ENCODE data around the gene IGFN1.

The IGFN1 gene

DNA sequence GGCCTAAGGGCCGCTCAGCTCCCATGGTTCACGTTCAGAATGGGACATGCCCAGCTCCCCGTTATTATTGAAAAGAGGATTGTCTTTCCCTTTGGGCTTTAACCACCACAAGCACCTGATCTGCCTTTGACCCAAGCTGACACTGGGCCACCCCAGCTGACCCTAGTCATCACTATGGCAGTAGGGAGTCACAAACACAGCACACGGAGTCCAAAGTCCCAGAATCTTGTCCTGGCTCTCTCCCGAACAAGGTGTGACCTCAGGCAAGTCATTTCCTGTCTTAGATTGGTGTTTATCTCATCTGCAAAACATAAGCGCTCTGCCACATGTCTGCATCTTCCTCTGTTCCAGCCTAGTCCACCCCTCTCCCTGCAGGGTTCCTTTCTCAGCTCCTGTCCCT lies 31.5 kb downstream of the IGFN1 start:
- no peak for DNase-seq (ENCODE audit: low read depth, low spot score)
- H3K27me3 ChIP-seq (ENCODE audit: insufficient read depth, insufficient read length), result peaks cover 2% of the 10 kb centered on the region
- H3K36me3 ChIP-seq (ENCODE audit: insufficient read depth, insufficient read length, low read length), result no peaks in the 10 kb centered on the region
- no peak overlapping the region for H3K4me3 ChIP-seq (ENCODE audit: insufficient read length, low read depth)
- H3K9me3 ChIP-seq (ENCODE audit: insufficient read depth, low read length), result no peaks in the 10 kb centered on the region
- H3K9ac ChIP-seq (ENCODE audit: insufficient read length, low read depth), result no peak overlapping the region
- TF ChIP-seq ZNF274 (IDR thresholded peaks at IDR 0.05; ENCODE audit: low read depth, low read length) (no peak), YY1 (IDR thresholded peaks at IDR 0.05; ENCODE audit: insufficient read depth, insufficient read length) (no peak), SUZ12 (IDR thresholded peaks at IDR 0.05; ENCODE audit: extremely low read depth, insufficient read depth, insufficient read length) (no peak)
- peaks cover 7% of the 10 kb centered on the region for H3K4me1 ChIP-seq (ENCODE audit: insufficient read depth, insufficient read length)

DNA sequence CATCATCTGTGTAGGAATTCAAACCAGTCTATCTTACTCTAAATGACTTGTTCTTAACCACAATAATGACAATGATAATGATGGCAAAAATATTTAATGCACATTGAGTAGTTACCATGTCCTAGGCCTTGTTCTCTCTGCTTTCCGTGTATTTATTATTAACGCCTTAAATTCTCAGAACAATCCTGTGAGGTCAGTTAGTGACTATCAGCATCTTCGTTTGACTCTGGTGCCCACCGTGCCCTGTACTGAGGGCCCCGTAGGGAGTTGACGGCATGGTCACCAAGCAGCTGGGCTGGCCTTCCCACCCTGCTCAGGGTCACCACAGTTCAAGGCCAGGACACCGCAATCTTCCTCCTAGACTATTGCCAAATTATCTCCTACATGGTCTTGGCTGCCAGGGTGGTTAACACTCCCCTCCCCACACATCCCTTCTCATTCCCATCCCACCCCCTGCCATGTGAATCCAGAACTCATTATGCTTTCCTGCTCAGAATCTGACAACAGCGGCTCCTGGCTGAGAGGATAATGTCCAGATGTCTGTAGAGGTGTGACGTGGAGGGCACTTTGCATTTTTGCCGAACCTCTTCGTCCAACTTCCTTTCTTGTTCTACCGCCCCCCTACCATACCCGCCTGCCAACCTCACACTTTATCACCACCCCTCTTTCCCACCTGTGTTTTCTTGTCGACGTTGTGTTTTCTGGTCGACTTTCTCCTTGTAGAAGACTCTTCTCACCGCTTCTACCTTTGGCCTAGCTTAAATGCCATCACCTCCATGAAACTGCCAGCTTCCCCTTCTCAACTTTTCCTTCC lies 33.4 kb downstream of the IGFN1 start:
- Histone ChIP-seq H3K4me3 (ENCODE audit: insufficient read length, low read depth) (no peak overlapping the region), H3K27me3 (ENCODE audit: insufficient read depth, insufficient read length) (no peaks in the 10 kb centered on the region), H3K4me1 (ENCODE audit: insufficient read depth, insufficient read length) (peaks cover 7% of the 10 kb centered on the region), H3K36me3 (ENCODE audit: insufficient read depth, insufficient read length, low read length) (no peaks in the 10 kb centered on the region), H3K9ac (ENCODE audit: insufficient read length, low read depth) (no peak overlapping the region), H3K9me3 (ENCODE audit: insufficient read depth, low read length) (no peaks in the 10 kb centered on the region)
- no peak for DNase-seq (ENCODE audit: low read depth, low spot score)
- no peak for TF ChIP-seq SUZ12 (IDR thresholded peaks at IDR 0.05; ENCODE audit: extremely low read depth, insufficient read depth, insufficient read length)

DNA sequence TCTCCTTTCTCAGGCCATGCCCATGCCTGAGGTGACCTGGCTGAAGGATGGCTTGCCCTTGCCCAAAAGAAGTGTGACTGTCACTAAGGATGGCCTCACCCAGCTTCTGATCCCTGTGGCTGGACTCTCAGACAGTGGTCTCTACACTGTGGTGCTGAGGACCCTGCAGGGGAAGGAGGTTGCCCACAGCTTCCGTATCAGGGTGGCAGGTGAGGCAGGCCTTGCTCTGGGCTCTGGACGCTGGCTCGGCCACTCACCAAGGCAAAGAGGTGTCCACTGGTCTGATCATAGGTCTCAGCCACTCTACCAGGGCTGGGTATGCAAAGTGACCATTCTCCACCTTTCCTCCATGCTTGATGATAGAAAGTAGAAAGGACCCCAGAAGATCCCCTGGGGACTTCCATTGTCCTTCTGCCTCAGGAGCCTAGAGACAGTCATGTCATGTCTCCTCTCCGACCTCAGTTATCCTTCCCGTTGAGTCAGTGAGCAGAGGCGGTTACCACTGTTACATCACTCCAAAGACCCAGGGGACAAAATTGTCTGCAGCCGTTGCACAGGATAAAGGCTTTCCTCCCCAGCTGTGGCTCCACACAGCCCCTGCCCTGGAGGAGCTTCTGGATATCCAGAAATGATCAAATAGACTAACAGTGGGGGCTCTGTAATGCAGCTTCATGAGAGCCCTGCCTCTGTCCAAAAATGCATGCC lies 34.2 kb downstream of the IGFN1 start:
- Histone ChIP-seq H3K4me3 (ENCODE audit: insufficient read length, low read depth) (no peak overlapping the region), H3K9ac (ENCODE audit: insufficient read length, low read depth) (no peak overlapping the region), H3K4me1 (ENCODE audit: insufficient read depth, insufficient read length) (peaks cover 10% of the 10 kb centered on the region), H3K9me3 (ENCODE audit: insufficient read depth, low read length) (no peaks in the 10 kb centered on the region), H3K27me3 (ENCODE audit: insufficient read depth, insufficient read length) (no peaks in the 10 kb centered on the region), H3K36me3 (ENCODE audit: insufficient read depth, insufficient read length, low read length) (no peaks in the 10 kb centered on the region)
- TF ChIP-seq ZNF274 (IDR thresholded peaks at IDR 0.05; ENCODE audit: low read depth, low read length) (no peak), YY1 (IDR thresholded peaks at IDR 0.05; ENCODE audit: insufficient read depth, insufficient read length) (no peak), SUZ12 (IDR thresholded peaks at IDR 0.05; ENCODE audit: extremely low read depth, insufficient read depth, insufficient read length) (no peak)
- DNase-seq (ENCODE audit: low read depth, low spot score), result no peak

DNA sequence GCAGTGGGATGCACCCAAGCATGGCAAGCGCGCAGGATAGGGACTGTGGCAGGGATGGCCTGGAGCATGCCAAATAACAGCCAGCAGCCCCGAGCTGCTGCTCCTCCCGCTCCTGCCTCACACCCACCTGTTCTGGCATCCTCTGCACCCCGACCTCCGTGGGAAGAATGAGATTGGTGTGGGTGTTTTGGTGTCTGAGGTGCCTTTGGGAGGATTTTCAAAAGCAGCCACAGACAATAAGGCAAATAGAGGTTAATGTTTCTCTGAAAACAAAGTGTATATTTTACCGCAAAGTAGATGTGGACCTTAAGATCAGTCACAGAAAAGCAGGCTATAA lies 35.5 kb downstream of the IGFN1 start:
- Histone ChIP-seq H3K27me3 (ENCODE audit: insufficient read depth, insufficient read length) (no peaks in the 10 kb centered on the region), H3K36me3 (ENCODE audit: insufficient read depth, insufficient read length, low read length) (no peaks in the 10 kb centered on the region), H3K9ac (ENCODE audit: insufficient read length, low read depth) (no peak overlapping the region), H3K4me3 (ENCODE audit: insufficient read length, low read depth) (no peak overlapping the region), H3K9me3 (ENCODE audit: insufficient read depth, low read length) (no peaks in the 10 kb centered on the region), H3K4me1 (ENCODE audit: insufficient read depth, insufficient read length) (peaks cover 13% of the 10 kb centered on the region)
- no peak for TF ChIP-seq SUZ12 (IDR thresholded peaks at IDR 0.05; ENCODE audit: extremely low read depth, insufficient read depth, insufficient read length)
- TF ChIP-seq ZNF274 (IDR thresholded peaks at IDR 0.05; ENCODE audit: low read depth, low read length), result no peak
- TF ChIP-seq YY1 (IDR thresholded peaks at IDR 0.05; ENCODE audit: insufficient read depth, insufficient read length), result no peak
- DNase-seq (ENCODE audit: low read depth, low spot score), result no peak

DNA sequence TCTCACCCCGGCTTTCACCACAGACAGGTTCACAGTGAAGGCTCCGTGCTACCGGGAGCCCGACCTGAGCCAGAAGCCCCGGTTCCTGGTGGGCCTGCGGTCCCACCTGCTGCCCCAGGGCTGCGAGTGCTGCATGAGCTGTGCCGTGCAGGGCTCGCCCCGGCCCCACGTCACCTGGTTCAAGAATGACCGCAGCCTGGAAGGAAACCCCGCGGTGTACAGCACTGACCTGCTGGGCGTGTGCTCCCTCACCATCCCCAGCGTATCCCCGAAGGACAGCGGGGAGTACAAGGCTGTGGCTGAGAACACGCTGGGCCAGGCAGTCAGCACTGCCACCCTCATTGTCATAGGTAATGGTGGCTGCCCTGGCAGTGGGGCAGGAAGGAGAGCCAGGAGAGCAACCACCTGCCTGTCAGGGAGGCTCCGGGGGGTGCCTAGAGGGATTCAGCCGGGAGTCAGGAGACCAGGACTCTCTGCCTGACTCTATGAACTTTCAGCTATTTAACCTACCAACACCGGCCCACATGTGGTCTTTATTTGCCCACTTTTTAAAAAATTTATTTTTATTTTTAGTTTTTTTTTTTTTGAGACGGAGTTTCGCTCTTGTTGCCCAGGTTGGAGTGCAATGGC lies 36.4 kb downstream of the IGFN1 start:
- Histone ChIP-seq H3K4me1 (ENCODE audit: insufficient read depth, insufficient read length) (peaks cover 13% of the 10 kb centered on the region), H3K9ac (ENCODE audit: insufficient read length, low read depth) (no peak overlapping the region), H3K9me3 (ENCODE audit: insufficient read depth, low read length) (no peaks in the 10 kb centered on the region), H3K27me3 (ENCODE audit: insufficient read depth, insufficient read length) (no peaks in the 10 kb centered on the region), H3K4me3 (ENCODE audit: insufficient read length, low read depth) (no peak overlapping the region), H3K36me3 (ENCODE audit: insufficient read depth, insufficient read length, low read length) (no peaks in the 10 kb centered on the region)
- TF ChIP-seq SUZ12 (IDR thresholded peaks at IDR 0.05; ENCODE audit: extremely low read depth, insufficient read depth, insufficient read length) (no peak), YY1 (IDR thresholded peaks at IDR 0.05; ENCODE audit: insufficient read depth, insufficient read length) (no peak), ZNF274 (IDR thresholded peaks at IDR 0.05; ENCODE audit: low read depth, low read length) (no peak)
- DNase-seq (ENCODE audit: low read depth, low spot score), result no peak

DNA sequence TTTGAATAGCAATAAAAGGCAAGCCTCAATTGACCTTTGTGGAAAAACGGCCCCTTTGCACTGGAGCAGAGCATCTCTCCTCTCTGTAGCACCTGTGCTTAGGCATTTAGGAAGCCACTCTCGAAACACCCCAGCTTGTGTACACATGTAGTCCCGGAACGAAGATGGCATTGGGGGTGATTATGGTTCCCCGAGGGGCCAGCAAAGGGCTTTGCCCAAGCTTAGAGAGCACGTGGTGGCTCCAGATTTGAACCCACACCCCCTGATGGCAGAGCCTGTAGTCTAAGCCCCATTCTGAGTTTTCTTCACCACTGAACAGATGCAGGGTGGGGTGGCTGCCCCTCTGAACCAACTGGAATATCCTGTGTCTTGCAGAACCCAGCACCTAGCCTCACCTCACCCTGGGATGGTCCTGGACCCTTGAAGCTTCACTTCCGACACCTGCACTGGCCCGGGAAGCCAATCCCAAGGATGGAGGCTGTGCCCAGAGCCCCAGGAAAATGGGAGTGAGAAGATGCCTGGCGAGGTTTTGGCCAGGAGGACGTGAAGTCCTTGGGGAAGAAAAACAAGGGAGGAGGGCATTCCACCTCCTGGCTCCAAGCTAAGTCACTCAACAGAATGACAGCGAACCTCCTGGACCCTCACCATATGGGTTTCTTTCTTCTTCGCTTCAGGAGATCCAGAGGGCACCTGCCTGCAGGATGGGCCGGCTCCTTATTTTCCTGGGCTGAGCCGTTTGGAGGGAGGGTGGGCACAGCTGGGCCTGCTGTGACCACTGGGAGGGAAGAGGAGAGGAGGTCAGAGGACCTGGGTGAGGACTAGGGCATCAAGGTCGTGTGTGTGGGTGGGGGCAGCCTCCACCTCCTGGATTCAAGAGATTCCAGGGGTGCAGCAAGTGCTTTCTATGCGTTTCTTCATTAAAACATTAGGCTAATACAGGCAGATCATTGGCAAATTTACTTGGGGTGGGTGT lies 37.7 kb downstream of the IGFN1 start:
- no peak overlapping the region for H3K9ac ChIP-seq (ENCODE audit: insufficient read length, low read depth)
- TF ChIP-seq YY1 (IDR thresholded peaks at IDR 0.05; ENCODE audit: insufficient read depth, insufficient read length) (no peak), SUZ12 (IDR thresholded peaks at IDR 0.05; ENCODE audit: extremely low read depth, insufficient read depth, insufficient read length) (no peak), ZNF274 (IDR thresholded peaks at IDR 0.05; ENCODE audit: low read depth, low read length) (no peak)
- no peaks in the 10 kb centered on the region for H3K36me3 ChIP-seq (ENCODE audit: insufficient read depth, insufficient read length, low read length)
- no peak for DNase-seq (ENCODE audit: low read depth, low spot score)
- H3K4me3 ChIP-seq (ENCODE audit: insufficient read length, low read depth), result no peak overlapping the region
- no peaks in the 10 kb centered on the region for H3K27me3 ChIP-seq (ENCODE audit: insufficient read depth, insufficient read length)
- H3K9me3 ChIP-seq (ENCODE audit: insufficient read depth, low read length), result no peaks in the 10 kb centered on the region
- peaks cover 9% of the 10 kb centered on the region for H3K4me1 ChIP-seq (ENCODE audit: insufficient read depth, insufficient read length)
